Vagina (tissue), 2 donors: ENCODE measurements around the gene DRAM1. TPM values are rescaled to one million over a fixed set of nuclear protein-coding genes. Genes with fewer than 3 reads are reported as not detected.

Source experiments
- DNase-seq, 2 donors: peaks; one replicate each; pipeline ENCODE4 v3.0.0-alpha.2; 2017; ENCODE audit errors: extremely low spot score in 2 of 2
- H3K27ac ChIP-seq: fragments of 200-600 bp; sonication (generic); one replicate; pipeline ENCODE4 v1.5.1; 2019
- H3K27me3 ChIP-seq: fragments of 200-600 bp; sonication (generic); one replicate; pipeline ENCODE4 v1.5.1; 2019
- H3K36me3 ChIP-seq, 2 donors: fragments of 200-600 bp; sonication (generic); one replicate each; pipeline ENCODE4 v1.5.1; 2017 to 2019
- H3K4me1 ChIP-seq: fragments of 200-600 bp; sonication (generic); one replicate; pipeline ENCODE4 v1.5.1; 2019
- H3K4me3 ChIP-seq, 2 donors: fragments of 200-600 bp; sonication (generic); 1 replicate in 1 of 2; 2 replicates in 1 of 2; pipeline ENCODE4 v1.5.1; 2016 to 2019
- H3K9me3 ChIP-seq: fragments of 200-600 bp; sonication (generic); one replicate; pipeline ENCODE4 v1.5.1; 2019
- POLR2A ChIP-seq, 2 donors: fragments of 450-650 bp; IDR thresholded peaks; one replicate each; pipeline ENCODE4 v1.6.1; 2017; ENCODE audit warnings: antibody characterized with exemption in 2 of 2, mild to moderate bottlenecking in 2 of 2, moderate library complexity in 2 of 2
- POLR2AphosphoS5 ChIP-seq, 2 donors: sonication (generic); formaldehyde crosslinking; IDR thresholded peaks; one replicate each; pipeline ENCODE4 v1.9.0; 2017; ENCODE audit warnings: antibody characterized with exemption in 2 of 2, mild to moderate bottlenecking in 2 of 2, low read depth in 1 of 2; ENCODE audit not compliant: insufficient read depth in 1 of 2
- intact Hi-C: fragments of 100-400 bp; cut with DNase I; formaldehyde crosslinking; loops from one replicate; pipeline ENCODE4 v1.15.1; 2023
- total RNA-seq: library from RNA; depleted of rRNA; stranded (reverse); fragments of >200 nt; gene quantifications from one replicate; pipeline ENCODE4 v1.2.3, GENCODE V29; 2016
- TF ChIP-seq, protein P1 (sequence below), 3 experiments: fragments of 450-650 bp in 2 of 3; fragments of 200-600 bp in 1 of 3; sonication (generic) in 1 of 3; IDR thresholded peaks; one replicate each; pipeline ENCODE4 v1.5.1; 2017 to 2019; ENCODE audit warnings: antibody characterized with exemption in 3 of 3, mild to moderate bottlenecking in 2 of 3, moderate library complexity in 2 of 3

DRAM1 gene
- total RNA-seq, 1 donor from 2014 or later, result 18.9 TPM

GRCh38 chr12:101945369-101946232 lies 68.2 kb downstream of the DRAM1 start:
- peak overlapping the region; percentile 48 for H3K27ac ChIP-seq
- intact Hi-C loops, result no loop called here

GRCh38 chr12:101946233-101946611 lies 68.8 kb downstream of the DRAM1 start:
- H3K9me3 ChIP-seq, result no peaks in the 10 kb centered on the region
- intact Hi-C loops, result no loop called here
- no peak for DNase-seq
- H3K4me1 ChIP-seq, result peaks cover 12% of the 10 kb centered on the region
- H3K27me3 ChIP-seq, result no peaks in the 10 kb centered on the region
- peak overlapping the region; percentile 48 for H3K27ac ChIP-seq
- TF ChIP-seq POLR2AphosphoS5 (IDR thresholded peaks at IDR 0.05; ENCODE audit: insufficient read depth in 1 of 2, low read depth in 1 of 2) (no peak), POLR2A (IDR thresholded peaks at IDR 0.05) (no peak)
- TF ChIP-seq, protein P1, sequence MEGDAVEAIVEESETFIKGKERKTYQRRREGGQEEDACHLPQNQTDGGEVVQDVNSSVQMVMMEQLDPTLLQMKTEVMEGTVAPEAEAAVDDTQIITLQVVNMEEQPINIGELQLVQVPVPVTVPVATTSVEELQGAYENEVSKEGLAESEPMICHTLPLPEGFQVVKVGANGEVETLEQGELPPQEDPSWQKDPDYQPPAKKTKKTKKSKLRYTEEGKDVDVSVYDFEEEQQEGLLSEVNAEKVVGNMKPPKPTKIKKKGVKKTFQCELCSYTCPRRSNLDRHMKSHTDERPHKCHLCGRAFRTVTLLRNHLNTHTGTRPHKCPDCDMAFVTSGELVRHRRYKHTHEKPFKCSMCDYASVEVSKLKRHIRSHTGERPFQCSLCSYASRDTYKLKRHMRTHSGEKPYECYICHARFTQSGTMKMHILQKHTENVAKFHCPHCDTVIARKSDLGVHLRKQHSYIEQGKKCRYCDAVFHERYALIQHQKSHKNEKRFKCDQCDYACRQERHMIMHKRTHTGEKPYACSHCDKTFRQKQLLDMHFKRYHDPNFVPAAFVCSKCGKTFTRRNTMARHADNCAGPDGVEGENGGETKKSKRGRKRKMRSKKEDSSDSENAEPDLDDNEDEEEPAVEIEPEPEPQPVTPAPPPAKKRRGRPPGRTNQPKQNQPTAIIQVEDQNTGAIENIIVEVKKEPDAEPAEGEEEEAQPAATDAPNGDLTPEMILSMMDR (IDR thresholded peaks at IDR 0.05), result no peak
- no peak overlapping the region for H3K4me3 ChIP-seq
- H3K36me3 ChIP-seq, result no peaks in the 10 kb centered on the region

More at GRCh38 chr12:101945369-101946232, 68.2 kb downstream of the DRAM1 start:
- Histone ChIP-seq H3K27me3 (no peaks in the 10 kb centered on the region), H3K4me3 (no peak overlapping the region), H3K9me3 (no peaks in the 10 kb centered on the region), H3K4me1 (peaks cover 19% of the 10 kb centered on the region), H3K36me3 (no peaks in the 10 kb centered on the region)
- TF ChIP-seq, protein P1 (IDR thresholded peaks at IDR 0.05), result no peak
- TF ChIP-seq POLR2A (IDR thresholded peaks at IDR 0.05) (no peak), POLR2AphosphoS5 (IDR thresholded peaks at IDR 0.05; ENCODE audit: insufficient read depth in 1 of 2, low read depth in 1 of 2) (no peak)
- no peak for DNase-seq

DNA sequence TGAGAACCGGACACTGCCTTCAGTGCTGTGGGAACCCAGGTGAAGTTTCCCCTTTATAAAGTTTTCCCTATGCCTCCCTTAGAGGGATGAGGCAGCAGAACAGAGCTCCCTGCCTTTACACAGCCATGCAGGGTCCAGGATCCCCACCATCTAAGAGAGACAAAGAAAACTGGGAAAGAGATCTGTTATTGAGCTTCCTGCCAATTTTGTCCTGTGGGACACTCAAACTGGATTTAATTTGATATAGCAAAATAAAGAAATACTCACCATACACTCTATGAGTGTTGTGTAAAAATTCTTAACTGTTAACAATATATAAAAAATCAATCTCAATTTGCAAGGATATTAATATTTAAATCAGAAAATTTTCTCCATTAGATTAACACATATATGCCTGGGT lies 69.9 kb downstream of the DRAM1 start:
- no peak overlapping the region for H3K4me3 ChIP-seq
- no peak overlapping the region for H3K27ac ChIP-seq
- TF ChIP-seq, protein P1 (IDR thresholded peaks at IDR 0.05), result no peak
- TF ChIP-seq POLR2A (IDR thresholded peaks at IDR 0.05) (no peak), POLR2AphosphoS5 (IDR thresholded peaks at IDR 0.05; ENCODE audit: insufficient read depth in 1 of 2, low read depth in 1 of 2) (no peak)
- H3K4me1 ChIP-seq, result peaks cover 10% of the 10 kb centered on the region
- intact Hi-C loops, result no loop called here
- H3K36me3 ChIP-seq, result no peaks in the 10 kb centered on the region
- no peaks in the 10 kb centered on the region for H3K9me3 ChIP-seq
- H3K27me3 ChIP-seq, result no peaks in the 10 kb centered on the region
- no peak for DNase-seq

- Histone ChIP-seq H3K27me3 (no peaks in the 10 kb centered on the region), H3K4me3 (no peak overlapping the region), H3K27ac (no peak overlapping the region), H3K9me3 (no peaks in the 10 kb centered on the region), H3K36me3 (no peaks in the 10 kb centered on the region), H3K4me1 (peaks cover 10% of the 10 kb centered on the region)
- TF ChIP-seq POLR2AphosphoS5 (IDR thresholded peaks at IDR 0.05; ENCODE audit: insufficient read depth in 1 of 2, low read depth in 1 of 2) (no peak), POLR2A (IDR thresholded peaks at IDR 0.05) (no peak)
- TF ChIP-seq, protein P1 (IDR thresholded peaks at IDR 0.05), result no peak
- no peak for DNase-seq
- intact Hi-C loops, result no loop called here
Measured at GRCh38 chr12:101948365-101948764, 71.0 kb downstream of the DRAM1 start.
